ENCODE data around the gene ZNF595. TPM values are rescaled to one million over a fixed set of nuclear protein-coding genes. Genes with fewer than 3 reads are reported as not detected.
A peak's percentile ranks its signal among the peaks of the same experiment; 100 is the strongest.
"Not testable (repeated sequence)": the region's sequence is repeated elsewhere in the genome, so short reads cannot be mapped to it uniquely, and the experiment has no call there.

ZNF595 gene
- total RNA-seq, 1 donor from 2014 or later: 2.6 TPM

GRCh38 chr4:120616-121015 lies 67.5 kb downstream of the ZNF595 start:
- Mint-ChIP-seq H3K4me1 (ENCODE audit: low read depth) (peaks cover 6% of the 10 kb centered on the region), H3K4me3 (ENCODE audit: unreplicated experiment) (no peak overlapping the region), H3K27me3 (ENCODE audit: low read depth) (no peaks in the 10 kb centered on the region), H3K9me3 (ENCODE audit: low read depth) (peaks cover 10% of the 10 kb centered on the region), H3K27ac (ENCODE audit: unreplicated experiment) (no peak overlapping the region), H3K36me3 (ENCODE audit: low read depth) (no peaks in the 10 kb centered on the region)
- DNase-seq (ENCODE audit: low spot score): no peak
- TF ChIP-seq CTCF (IDR thresholded peaks at IDR 0.05): no peak

- no peaks in the 10 kb centered on the region for H3K27me3 Mint-ChIP-seq (ENCODE audit: low read depth)
- peaks cover 8% of the 10 kb centered on the region for H3K9me3 Mint-ChIP-seq (ENCODE audit: low read depth)
- H3K27ac Mint-ChIP-seq (ENCODE audit: unreplicated experiment): no peak overlapping the region
- no peak for TF ChIP-seq CTCF (IDR thresholded peaks at IDR 0.05)
- H3K36me3 Mint-ChIP-seq (ENCODE audit: low read depth): no peaks in the 10 kb centered on the region
- no peak overlapping the region for H3K4me3 Mint-ChIP-seq (ENCODE audit: unreplicated experiment)
- H3K4me1 Mint-ChIP-seq (ENCODE audit: low read depth): peaks cover 11% of the 10 kb centered on the region
- no peak for DNase-seq (ENCODE audit: low spot score)
These were observed 68.4 kb downstream of the ZNF595 start for GRCh38 chr4:121408-122084.

GRCh38 chr4:123922-124274 lies 70.8 kb downstream of the ZNF595 start:
- not testable (repeated sequence) for DNase-seq (ENCODE audit: low spot score)

GRCh38 chr4:124275-125081 lies 71.4 kb downstream of the ZNF595 start, which contains the start of gene ZNF718:
Gene ZNF718, plus strand, starts transcription at chr4:124501. Its CDS starts 170 bp downstream, at chr4:124671.
- H3K4me3 Mint-ChIP-seq (ENCODE audit: unreplicated experiment): peak within 1 kb of the TSS; percentile 98
- peak within 1 kb of the TSS; percentile 99 for H3K27ac Mint-ChIP-seq (ENCODE audit: unreplicated experiment)
- peaks cover 6% of the 10 kb centered on the region for H3K9me3 Mint-ChIP-seq (ENCODE audit: low read depth)
- no peaks in the 10 kb centered on the region for H3K36me3 Mint-ChIP-seq (ENCODE audit: low read depth)
- DNase-seq (ENCODE audit: low spot score): peak; percentile 97
- H3K27me3 Mint-ChIP-seq (ENCODE audit: low read depth): no peaks in the 10 kb centered on the region
- TF ChIP-seq CTCF (IDR thresholded peaks at IDR 0.05): no peak
- peaks cover 11% of the 10 kb centered on the region for H3K4me1 Mint-ChIP-seq (ENCODE audit: low read depth)

More at GRCh38 chr4:123922-124274, 70.8 kb downstream of the ZNF595 start:
- Mint-ChIP-seq H3K27ac (ENCODE audit: unreplicated experiment) (peak overlapping the region; percentile 99), H3K4me3 (ENCODE audit: unreplicated experiment) (peak overlapping the region; percentile 98), H3K4me1 (ENCODE audit: low read depth) (peaks cover 11% of the 10 kb centered on the region)
- H3K9me3 Mint-ChIP-seq (ENCODE audit: low read depth); H3K36me3 Mint-ChIP-seq (ENCODE audit: low read depth); H3K27me3 Mint-ChIP-seq (ENCODE audit: low read depth): not testable (repeated sequence)

GRCh38 chr4:125091-125771 lies 72.1 kb downstream of the ZNF595 start:
- Mint-ChIP-seq H3K27me3 (ENCODE audit: low read depth) (no peaks in the 10 kb centered on the region), H3K36me3 (ENCODE audit: low read depth) (no peaks in the 10 kb centered on the region), H3K4me3 (ENCODE audit: unreplicated experiment) (peak overlapping the region; percentile 98), H3K27ac (ENCODE audit: unreplicated experiment) (peak overlapping the region; percentile 99), H3K9me3 (ENCODE audit: low read depth) (peaks cover 6% of the 10 kb centered on the region), H3K4me1 (ENCODE audit: low read depth) (peaks cover 11% of the 10 kb centered on the region)
- TF ChIP-seq CTCF (IDR thresholded peaks at IDR 0.05): no peak
- no peak for DNase-seq (ENCODE audit: low spot score)

Data from chondrocyte (in vitro differentiated cells).